ENCODE data around the gene POLR1C.
"Not testable (repeated sequence)": the region's sequence is repeated elsewhere in the genome, so short reads cannot be mapped to it uniquely, and the experiment has no call there.

Gene POLR1C

GRCh38 chr6:43510827-43511163 is 6.1 kb upstream of the POLR1C start:
- no peak for DNase-seq

GRCh38 chr6:43511824-43512415 is 5.0 kb upstream of the POLR1C start:
- no peak for DNase-seq

DNA sequence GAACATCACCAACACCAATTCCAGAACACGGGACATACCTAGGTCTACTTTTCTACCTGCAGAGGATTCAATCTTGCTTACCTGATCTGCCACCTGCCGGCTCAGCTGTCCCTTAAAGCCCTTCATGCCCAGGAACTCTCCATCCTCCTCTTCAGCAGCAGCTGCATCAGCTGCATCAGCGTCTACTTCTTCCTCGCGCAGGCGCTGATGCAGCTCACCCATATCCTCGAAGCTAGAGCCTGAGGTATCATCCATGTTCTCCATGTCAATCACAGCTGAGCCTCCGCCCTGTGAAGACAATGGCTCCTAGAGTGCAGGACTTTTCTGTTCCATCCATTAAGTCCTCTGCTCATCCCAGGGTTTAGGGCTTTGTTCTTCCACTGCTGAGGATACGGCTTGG is 1.1 kb upstream of the POLR1C start:
- no peak for DNase-seq

DNA sequence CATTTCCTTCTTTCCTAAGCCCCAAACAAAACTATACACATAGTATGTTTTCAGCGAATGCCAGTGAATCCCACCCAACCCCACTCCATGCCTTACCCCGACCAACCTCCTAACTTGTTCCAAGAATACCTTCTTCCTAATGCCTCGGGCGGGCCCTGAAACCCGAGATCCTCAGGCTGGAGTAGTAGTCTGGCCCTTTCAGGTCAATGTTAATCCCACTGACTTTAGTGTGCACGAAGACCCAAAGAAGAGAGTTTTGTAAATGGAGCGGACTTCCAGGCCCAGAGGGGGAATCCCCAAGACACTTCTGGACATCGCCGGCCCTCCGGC is 557 bp upstream of the POLR1C start:
- DNase-seq = no peak

DNA sequence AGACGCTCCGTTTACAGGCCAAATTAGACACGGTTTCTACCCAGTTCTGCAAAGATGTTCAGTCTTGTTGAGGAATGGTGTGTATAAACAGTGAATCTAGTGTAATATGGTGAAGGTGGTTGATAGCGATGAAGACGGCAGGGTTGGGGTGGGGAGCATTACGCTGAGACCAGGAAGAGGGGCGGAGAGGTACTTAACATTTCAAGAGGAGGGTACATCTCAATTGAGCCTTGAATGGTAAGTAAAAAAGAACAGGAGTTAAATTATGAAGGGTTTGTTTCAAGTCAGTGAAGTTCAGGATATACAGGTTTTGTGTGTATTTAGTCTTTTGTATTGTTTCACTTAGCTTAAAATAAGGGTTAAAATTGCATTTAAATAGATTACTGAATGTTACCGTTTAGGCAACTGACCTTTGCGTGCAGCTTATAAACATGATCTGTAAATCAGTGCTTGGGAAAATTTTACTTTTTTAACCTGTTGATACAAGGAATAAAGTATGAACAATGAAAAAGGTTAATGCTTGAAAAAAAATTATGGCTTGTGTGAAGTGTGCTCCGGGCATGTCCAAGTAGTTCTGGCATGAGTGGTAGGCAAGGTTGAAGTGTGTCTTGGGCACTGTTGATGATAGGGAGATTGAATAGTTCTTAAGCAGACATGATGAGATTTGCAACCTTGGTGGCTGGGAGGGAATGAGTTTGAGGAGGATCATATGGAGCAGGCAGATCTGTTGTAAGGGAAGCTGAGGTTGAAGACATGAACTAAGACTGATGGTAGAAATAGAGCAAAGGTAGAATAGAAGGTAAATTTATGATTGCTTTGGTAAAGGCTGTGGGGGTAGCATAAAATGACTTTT is 842 bp downstream of the POLR1C start:
- no peak for DNase-seq

- no peak for DNase-seq
Measured at GRCh38 chr6:43520097-43520496, 3.2 kb downstream of the POLR1C start.

DNA sequence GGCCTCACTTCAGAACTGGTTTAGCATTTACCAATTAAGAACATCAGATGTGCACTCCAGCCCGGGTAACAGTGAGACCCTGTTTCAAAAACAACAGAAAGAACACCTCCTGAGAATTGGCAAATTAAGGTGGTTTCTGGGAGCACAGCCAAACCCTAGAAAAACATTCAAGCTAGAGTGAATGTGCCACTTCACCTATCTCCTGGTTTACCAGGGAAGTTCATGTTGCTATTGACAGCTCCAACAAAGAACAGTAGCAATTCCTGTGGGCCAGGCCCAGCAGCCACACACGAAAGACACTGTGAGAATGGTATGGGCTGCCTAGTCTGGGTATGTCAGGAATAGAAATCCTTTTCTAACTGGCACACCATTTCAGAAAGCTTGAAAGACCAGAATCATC is 4.9 kb downstream of the POLR1C start:
- no peak for DNase-seq

- DNase-seq = no peak
Measured at GRCh38 chr6:43522547-43523261, 5.8 kb downstream of the POLR1C start.

DNA sequence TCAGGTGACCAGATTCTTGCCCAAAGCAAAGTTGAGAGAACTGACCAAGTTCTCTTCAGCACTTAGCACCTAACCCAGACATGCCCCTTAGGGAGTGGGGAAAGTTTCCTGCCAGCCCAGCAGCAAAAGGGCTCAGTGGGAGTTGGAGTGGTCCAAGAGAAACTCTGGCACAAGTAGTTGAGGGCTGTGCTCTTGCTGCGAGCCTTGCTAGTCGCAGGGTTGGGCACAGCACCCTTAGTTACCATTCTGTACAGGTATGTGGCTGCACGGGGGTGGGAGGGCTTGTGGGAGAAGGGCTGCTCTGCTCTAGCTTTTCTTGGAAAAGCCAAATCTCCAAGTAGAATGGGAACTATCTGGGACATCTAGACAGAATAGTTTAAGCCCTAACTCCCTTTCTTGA is 6.4 kb downstream of the POLR1C start:
- no peak for DNase-seq

DNA sequence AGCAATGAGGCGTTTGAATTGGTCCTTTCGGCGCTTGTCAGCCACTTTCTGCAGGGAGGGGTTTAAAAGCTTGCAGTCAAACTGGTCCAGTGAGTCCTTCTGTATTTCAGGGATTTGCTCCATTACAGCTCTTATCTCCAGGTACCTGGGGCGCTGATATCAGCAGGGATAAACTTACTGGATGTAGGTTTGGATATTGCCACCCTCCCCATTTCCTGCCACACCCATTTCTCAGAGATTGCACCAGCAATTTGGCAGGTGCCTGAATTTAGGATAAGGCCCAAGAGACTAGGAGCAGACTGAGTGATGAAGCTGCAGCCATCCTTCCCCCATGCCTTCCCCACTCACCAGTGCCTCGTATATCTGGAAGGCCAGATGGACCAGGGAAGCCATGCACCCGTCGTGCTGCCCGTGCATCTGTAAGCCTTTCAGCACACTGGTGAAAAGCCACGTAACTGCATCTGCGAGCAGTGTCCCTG is 7.6 kb downstream of the POLR1C start:
- no peak for DNase-seq

DNA sequence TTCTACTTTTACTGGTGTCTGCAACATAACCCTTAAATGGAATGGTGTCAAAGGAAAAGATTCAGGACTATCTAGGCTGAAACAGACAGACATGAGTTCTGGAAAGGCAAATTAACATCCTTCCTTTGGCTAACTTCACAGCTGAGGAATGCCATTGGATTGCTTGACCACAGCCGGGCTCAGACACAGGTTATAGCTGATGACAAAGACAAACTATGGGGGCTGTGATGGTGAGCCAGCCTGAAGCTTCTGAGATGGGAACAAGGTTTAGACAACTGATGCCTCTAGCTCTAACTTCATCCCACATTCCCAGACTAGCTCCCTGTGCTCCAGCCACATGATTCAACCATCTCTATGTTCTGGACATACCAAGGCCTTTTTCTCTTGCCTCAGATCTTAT is 15.3 kb downstream of the POLR1C start:
- DNase-seq = no peak

- DNase-seq = not testable (repeated sequence)
Measured at GRCh38 chr6:43538986-43539385, 22.1 kb downstream of the POLR1C start.

DNA sequence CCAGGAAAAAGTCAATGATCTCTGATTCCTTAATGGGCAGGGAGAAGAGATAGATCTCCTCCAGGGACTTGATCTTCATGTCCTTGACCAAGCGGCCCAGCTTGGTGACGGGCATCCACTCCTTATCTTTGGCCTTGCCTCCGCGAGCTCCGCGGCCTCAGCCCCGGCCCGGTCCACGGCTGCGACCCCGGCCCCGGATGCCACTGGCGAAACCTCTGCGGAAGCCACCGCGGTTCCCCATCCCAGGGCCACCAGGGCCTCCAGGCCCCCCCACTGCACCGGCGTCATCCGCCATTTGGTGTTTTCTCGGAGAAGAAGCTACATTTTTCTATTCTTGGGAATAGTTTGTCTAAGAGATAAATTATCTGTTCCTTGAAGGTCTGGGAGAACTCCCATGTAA is 22.5 kb downstream of the POLR1C start:
- DNase-seq = not testable (repeated sequence)

DNA sequence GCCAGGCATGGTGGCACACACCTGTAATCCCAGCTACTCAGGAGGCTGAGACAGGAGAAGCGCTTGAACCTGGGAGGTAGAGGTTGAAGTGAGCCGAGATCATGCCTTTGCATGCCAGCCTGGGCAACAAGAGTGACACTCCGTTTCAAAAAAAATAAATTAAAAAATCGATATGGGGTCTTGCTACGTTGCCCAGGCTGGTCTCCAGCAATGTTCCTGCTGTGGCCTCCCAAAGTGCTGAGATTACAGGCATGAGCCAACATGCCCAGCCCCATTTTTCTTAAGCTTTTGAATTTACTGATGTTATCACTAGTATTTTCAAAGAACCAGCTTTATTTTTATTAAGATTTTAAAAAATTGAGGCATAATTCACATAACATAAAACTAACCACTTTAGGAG is 23.6 kb downstream of the POLR1C start:
- DNase-seq = no peak

DNA sequence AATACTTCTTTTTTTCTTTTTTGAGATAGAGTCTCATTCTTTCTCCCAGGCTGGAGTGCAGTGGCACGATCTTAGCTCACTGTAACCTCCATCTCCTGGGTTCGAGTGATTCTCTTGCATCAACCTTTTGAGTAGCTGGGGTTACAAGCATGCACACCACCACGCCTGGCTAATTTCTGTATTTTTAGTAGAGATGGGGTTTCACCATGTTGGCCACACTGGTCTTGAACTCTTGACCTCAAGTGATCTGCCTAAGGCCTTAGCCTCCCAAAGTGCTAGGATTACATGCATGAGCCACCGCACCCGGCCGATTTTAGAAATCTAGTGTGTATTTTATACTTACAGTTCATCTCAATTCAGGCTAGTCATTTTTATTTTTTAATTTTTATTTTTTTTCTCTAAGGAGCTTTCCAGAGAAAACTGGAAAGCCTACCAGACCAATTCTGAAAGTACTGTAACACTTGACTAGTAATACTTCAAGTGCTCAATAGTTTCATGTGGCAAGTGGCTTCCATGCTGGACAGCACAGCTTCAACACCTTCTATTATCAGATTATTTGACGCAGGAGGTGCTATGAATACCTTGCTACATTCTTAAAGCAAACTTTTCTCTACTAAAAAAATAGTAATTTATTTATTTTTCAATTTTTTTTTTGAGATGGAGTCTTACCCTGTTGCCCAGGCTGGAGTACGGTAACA is 25.0 kb downstream of the POLR1C start:
- DNase-seq = no peak

DNA sequence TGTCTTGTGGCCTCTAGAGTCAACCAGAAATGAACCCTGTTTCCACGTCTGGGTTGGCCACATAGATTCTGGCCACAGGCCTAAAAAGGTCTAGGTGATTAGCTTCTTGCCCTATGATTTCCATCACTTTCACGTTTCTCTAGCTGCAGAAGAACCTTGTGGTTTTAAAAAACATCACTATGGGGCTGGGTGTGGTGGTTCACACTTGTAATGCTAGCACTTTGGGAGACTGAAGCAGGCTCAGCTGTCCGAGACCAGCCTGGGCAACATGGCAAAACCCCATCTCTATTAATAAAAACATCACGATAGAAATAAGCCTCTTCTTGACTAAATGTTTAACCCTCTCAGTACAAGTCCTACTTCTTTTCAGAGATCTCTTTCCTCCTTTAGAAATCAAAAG is 27.6 kb downstream of the POLR1C start:
- no peak for DNase-seq

GRCh38 chr6:43547222-43547621 is 30.3 kb downstream of the POLR1C start:
- DNase-seq = no peak

GRCh38 chr6:43557620-43558019 is 40.7 kb downstream of the POLR1C start:
- not testable (repeated sequence) for DNase-seq

- no peak for DNase-seq
Measured at GRCh38 chr6:43559328-43559727, 42.4 kb downstream of the POLR1C start.

- no peak for DNase-seq
Measured at GRCh38 chr6:43570876-43571441, 54.1 kb downstream of the POLR1C start.
